ENCODE results near the gene RPL28.

DNA sequence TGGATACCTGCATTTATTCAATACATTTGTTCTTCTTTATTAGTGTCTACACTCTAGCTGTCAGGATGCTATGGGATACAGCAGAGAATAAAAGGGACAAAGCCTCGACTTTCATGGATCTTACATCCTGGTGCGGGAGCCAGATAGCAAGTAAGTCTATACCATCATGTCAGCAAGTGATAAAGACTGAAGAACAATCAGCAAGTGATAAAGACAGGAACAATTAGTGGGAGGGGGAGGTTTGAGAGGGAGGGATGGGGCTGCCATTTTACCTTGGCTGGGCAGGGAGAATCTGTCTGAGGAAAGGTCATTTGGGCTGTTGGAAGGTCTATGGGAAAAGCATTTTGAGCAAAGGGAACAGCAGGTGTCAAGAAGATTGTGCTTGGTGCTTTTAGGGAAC, 24.4 kb downstream of the RPL28 start:
- TF ChIP-seq CTCF (IDR thresholded peaks at IDR 0.05; ENCODE audit: low read depth, low read length) (no peak), EZH2phosphoT487 (IDR thresholded peaks at IDR 0.05; ENCODE audit: low read depth) (no peak)
